Measurements from ENCODE around the gene CCPG1. TPM values are rescaled to one million over a fixed set of nuclear protein-coding genes. Genes with fewer than 3 reads are reported as not detected.

CCPG1 gene
- total RNA-seq, 2 donors from 2014 or later, result 64.3 to 71.9 TPM

DNA sequence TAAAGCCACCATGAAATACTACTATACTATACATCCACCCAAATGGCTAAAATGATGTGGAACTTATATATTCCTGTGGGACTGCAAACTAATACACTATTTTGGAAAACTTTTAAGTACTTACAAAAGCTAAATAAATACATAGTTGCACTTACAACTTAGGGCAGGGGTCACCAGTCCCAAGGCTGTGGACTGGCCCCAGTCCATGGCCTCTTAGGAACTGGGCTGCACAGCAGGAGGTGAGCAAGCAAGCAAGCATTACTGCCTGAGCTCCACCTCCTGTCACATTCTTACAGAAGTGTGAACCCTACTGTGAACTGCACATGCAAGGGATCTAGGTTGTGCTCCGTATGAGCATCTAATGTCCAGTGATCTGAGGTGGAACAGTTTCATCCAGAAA lies 71.0 kb downstream of the CCPG1 start:
- no peak overlapping the region for H3K27ac ChIP-seq
- no peaks in the 10 kb centered on the region for H3K27me3 ChIP-seq
- ATAC-seq (no peak), DNase-seq (no peak)
- H3K4me3 ChIP-seq, result no peak overlapping the region
- intact Hi-C loops (cut with DNase I), result no loop called here
- H3K36me3 ChIP-seq (replicated peaks in 1 of 2; ENCODE audit: insufficient read depth in 1 of 2, low read depth in 2 of 2), result no peaks in the 10 kb centered on the region
- H3K4me1 ChIP-seq, result no peaks in the 10 kb centered on the region
- no peaks in the 10 kb centered on the region for H3K9me3 ChIP-seq
- TF ChIP-seq POLR2A (IDR thresholded peaks at IDR 0.05), result no peak
- TF ChIP-seq, protein P1, sequence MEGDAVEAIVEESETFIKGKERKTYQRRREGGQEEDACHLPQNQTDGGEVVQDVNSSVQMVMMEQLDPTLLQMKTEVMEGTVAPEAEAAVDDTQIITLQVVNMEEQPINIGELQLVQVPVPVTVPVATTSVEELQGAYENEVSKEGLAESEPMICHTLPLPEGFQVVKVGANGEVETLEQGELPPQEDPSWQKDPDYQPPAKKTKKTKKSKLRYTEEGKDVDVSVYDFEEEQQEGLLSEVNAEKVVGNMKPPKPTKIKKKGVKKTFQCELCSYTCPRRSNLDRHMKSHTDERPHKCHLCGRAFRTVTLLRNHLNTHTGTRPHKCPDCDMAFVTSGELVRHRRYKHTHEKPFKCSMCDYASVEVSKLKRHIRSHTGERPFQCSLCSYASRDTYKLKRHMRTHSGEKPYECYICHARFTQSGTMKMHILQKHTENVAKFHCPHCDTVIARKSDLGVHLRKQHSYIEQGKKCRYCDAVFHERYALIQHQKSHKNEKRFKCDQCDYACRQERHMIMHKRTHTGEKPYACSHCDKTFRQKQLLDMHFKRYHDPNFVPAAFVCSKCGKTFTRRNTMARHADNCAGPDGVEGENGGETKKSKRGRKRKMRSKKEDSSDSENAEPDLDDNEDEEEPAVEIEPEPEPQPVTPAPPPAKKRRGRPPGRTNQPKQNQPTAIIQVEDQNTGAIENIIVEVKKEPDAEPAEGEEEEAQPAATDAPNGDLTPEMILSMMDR (IDR thresholded peaks at IDR 0.05), result no peak
- WGBS, 2 donors, result 100% methylated on average over 1 of the region's 1 CpG; no CpG with 5 or more reads in 1 of the 2 donors

DNA sequence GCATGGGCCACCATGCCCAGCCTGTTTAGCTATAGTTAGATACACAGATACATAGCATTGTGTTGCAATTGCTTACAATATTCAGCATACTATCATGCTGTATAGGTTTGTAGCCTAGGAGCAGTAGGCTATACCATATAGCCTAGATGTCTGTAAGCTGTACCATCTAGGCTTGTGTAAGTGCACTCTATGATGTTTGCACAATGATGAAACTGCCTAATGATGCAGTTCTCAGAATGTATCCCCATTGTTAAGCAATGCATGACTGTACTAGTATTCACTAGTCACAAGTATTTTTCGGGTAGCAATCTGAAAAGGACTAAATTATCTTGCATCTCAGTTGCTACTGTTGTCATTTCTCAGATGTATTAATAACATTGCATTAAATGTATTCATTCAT lies 73.2 kb downstream of the CCPG1 start:
- no peaks in the 10 kb centered on the region for H3K36me3 ChIP-seq (replicated peaks in 1 of 2; ENCODE audit: insufficient read depth in 1 of 2, low read depth in 2 of 2)

DNA sequence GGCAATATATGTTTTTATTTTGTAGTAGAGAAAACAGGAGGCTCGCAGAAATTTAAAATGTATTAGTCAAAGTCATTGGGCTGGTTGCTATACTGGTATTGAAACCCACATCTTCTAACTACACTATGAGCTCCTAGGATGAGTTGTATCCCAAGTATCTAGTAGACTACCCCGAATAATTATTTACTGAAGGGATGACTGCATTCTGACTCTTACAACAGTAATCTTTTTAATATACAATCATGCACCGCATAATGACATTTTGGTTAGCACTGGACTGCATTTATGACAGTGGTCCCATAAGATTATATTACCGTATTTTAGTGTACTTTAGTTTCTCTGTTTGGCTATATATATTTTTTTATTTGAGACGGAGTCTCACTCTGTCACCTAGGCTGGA lies 73.8 kb downstream of the CCPG1 start:
- Histone ChIP-seq H3K9me3 (no peaks in the 10 kb centered on the region), H3K36me3 (replicated peaks in 1 of 2; ENCODE audit: insufficient read depth in 1 of 2, low read depth in 2 of 2) (no peaks in the 10 kb centered on the region), H3K4me3 (no peak overlapping the region), H3K27ac (no peak overlapping the region), H3K4me1 (no peaks in the 10 kb centered on the region), H3K27me3 (no peaks in the 10 kb centered on the region)
- DNase-seq (no peak), ATAC-seq (no peak)
- intact Hi-C loops (cut with DNase I), result no loop called here
- WGBS, 2 donors, result 88 to 92% methylated on average over 5 of the region's 5 CpGs
- TF ChIP-seq, protein P1 (IDR thresholded peaks at IDR 0.05), result no peak
- no peak for TF ChIP-seq POLR2A (IDR thresholded peaks at IDR 0.05)

More for the DNA sequence above, 73.2 kb downstream of the CCPG1 start:
- no peak for DNase-seq
- ATAC-seq, result no peak
- TF ChIP-seq POLR2A (IDR thresholded peaks at IDR 0.05), result no peak
- TF ChIP-seq, protein P1 (IDR thresholded peaks at IDR 0.05), result no peak
- no peaks in the 10 kb centered on the region for H3K27me3 ChIP-seq
- H3K27ac ChIP-seq, result no peak overlapping the region
- intact Hi-C loops (cut with DNase I), result no loop called here
- no peaks in the 10 kb centered on the region for H3K4me1 ChIP-seq
- H3K9me3 ChIP-seq, result no peaks in the 10 kb centered on the region
- H3K4me3 ChIP-seq, result no peak overlapping the region
- WGBS, 2 donors, result 82 to 100% methylated on average over 1 of the region's 1 CpG

DNA sequence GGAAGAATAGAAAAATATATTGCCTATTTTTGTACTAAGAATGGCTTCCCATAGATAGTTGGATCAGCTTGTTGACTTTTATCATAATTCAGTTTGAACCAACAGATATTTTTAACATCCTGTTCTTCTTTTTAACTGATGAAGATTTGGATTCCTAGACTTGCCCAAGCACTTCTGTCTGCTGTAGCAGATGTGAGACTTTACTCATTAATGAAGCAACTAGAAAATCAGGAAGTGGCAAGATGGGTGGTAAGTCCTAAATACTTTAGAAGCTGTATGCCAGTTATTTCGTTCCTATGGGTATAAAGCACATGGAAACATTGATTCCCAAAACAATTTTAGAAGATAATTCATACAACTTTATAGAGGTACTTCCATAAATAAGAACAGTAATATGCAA lies 80.8 kb downstream of the CCPG1 start:
- 69 to 85% methylated on average over 1 of the region's 1 CpG for WGBS, 2 donors
- H3K4me1 ChIP-seq, result no peaks in the 10 kb centered on the region
- no peaks in the 10 kb centered on the region for H3K9me3 ChIP-seq
- intact Hi-C loops (cut with DNase I), result no loop called here
- H3K4me3 ChIP-seq, result no peak overlapping the region
- no peak overlapping the region for H3K27ac ChIP-seq
- no peaks in the 10 kb centered on the region for H3K36me3 ChIP-seq (replicated peaks in 1 of 2; ENCODE audit: insufficient read depth in 1 of 2, low read depth in 2 of 2)
- ATAC-seq (no peak), DNase-seq (no peak)
- no peak for TF ChIP-seq POLR2A (IDR thresholded peaks at IDR 0.05)
- TF ChIP-seq, protein P1 (IDR thresholded peaks at IDR 0.05), result no peak
- H3K27me3 ChIP-seq, result no peaks in the 10 kb centered on the region

DNA sequence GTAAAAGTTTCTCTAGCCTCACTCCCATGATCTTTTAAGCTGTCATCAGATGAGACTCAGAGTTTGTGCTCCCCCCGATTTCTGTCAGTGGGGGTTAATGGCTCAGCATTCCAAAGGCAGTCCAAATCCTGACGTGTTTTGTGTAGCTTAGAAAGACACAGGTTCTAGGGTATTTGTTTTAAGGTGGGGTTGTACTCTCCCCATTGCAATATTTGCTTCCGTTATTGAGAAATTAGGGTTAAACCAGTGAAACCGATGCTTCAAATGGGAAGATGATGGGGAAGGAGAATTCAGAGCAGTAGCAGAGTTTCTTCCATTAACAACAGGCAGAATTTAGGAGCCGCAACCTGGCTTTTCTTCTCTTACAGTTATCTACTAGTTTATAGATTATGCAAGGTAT lies 85.7 kb downstream of the CCPG1 start:
- no peak overlapping the region for H3K4me3 ChIP-seq
- ATAC-seq, result no peak
- H3K4me1 ChIP-seq, result peaks cover 14% of the 10 kb centered on the region
- WGBS, 2 donors, result 69 to 83% methylated on average over 5 of the region's 5 CpGs
- no peaks in the 10 kb centered on the region for H3K36me3 ChIP-seq (replicated peaks in 1 of 2; ENCODE audit: insufficient read depth in 1 of 2, low read depth in 2 of 2)
- no peak for TF ChIP-seq POLR2A (IDR thresholded peaks at IDR 0.05)
- TF ChIP-seq, protein P1 (IDR thresholded peaks at IDR 0.05), result no peak
- peaks cover 0 to 6% (median 0%) of the 10 kb centered on the region in 3 donors for H3K9me3 ChIP-seq
- intact Hi-C loops (cut with DNase I), result no loop called here
- H3K27ac ChIP-seq, result no peak overlapping the region
- DNase-seq, result no peak
- H3K27me3 ChIP-seq, result no peaks in the 10 kb centered on the region
